ENCODE results near the gene YES1.
"Not testable (repeated sequence)": the region's sequence is repeated elsewhere in the genome, so short reads cannot be mapped to it uniquely, and the experiment has no call there.

The YES1 gene

GRCh38 chr18:785242-785641 lies 26.8 kb downstream of the YES1 start:
- in situ Hi-C loops (cut with MboI; ENCODE audit: low sequenced_read_pairs): no loop called here

GRCh38 chr18:784470-785172 lies 27.4 kb downstream of the YES1 start:
- in situ Hi-C loops (cut with MboI; ENCODE audit: low sequenced_read_pairs): no loop called here

- in situ Hi-C loops (cut with MboI; ENCODE audit: low sequenced_read_pairs): no loop called here
Measured at GRCh38 chr18:778194-778927, 33.7 kb downstream of the YES1 start.

- in situ Hi-C loops (cut with MboI; ENCODE audit: low sequenced_read_pairs): no loop called here
Measured at GRCh38 chr18:777021-777420, 35.0 kb downstream of the YES1 start.

GRCh38 chr18:776044-776443 lies 36.0 kb downstream of the YES1 start:
- in situ Hi-C loops (cut with MboI; ENCODE audit: low sequenced_read_pairs): not testable (repeated sequence)

- in situ Hi-C loops (cut with MboI; ENCODE audit: low sequenced_read_pairs): no loop called here
Measured at GRCh38 chr18:774811-775210, 37.2 kb downstream of the YES1 start.

- in situ Hi-C loops (cut with MboI; ENCODE audit: low sequenced_read_pairs): no loop called here
Measured at GRCh38 chr18:773980-774624, 37.9 kb downstream of the YES1 start.

- in situ Hi-C loops (cut with MboI; ENCODE audit: low sequenced_read_pairs): no loop called here
Measured at GRCh38 chr18:770583-770961, 41.5 kb downstream of the YES1 start.

GRCh38 chr18:767961-768360 lies 44.1 kb downstream of the YES1 start:
- in situ Hi-C loops (cut with MboI; ENCODE audit: low sequenced_read_pairs): no loop called here

- in situ Hi-C loops (cut with MboI; ENCODE audit: low sequenced_read_pairs): no loop called here
Measured at GRCh38 chr18:767084-767882, 44.8 kb downstream of the YES1 start.

GRCh38 chr18:766550-766860 lies 45.5 kb downstream of the YES1 start:
- in situ Hi-C loops (cut with MboI; ENCODE audit: low sequenced_read_pairs): no loop called here

GRCh38 chr18:765764-766549 lies 46.1 kb downstream of the YES1 start:
- in situ Hi-C loops (cut with MboI; ENCODE audit: low sequenced_read_pairs): no loop called here

- in situ Hi-C loops (cut with MboI; ENCODE audit: low sequenced_read_pairs): not testable (repeated sequence)
Measured at GRCh38 chr18:759864-760263, 52.2 kb downstream of the YES1 start.

GRCh38 chr18:755506-755905 lies 56.5 kb downstream of the YES1 start:
- in situ Hi-C loops (cut with MboI; ENCODE audit: low sequenced_read_pairs): no loop called here

- in situ Hi-C loops (cut with MboI; ENCODE audit: low sequenced_read_pairs): no loop called here
Measured at GRCh38 chr18:754656-755055, 57.4 kb downstream of the YES1 start.

GRCh38 chr18:750456-750855 lies 61.6 kb downstream of the YES1 start:
- in situ Hi-C loops (cut with MboI; ENCODE audit: low sequenced_read_pairs): no loop called here

GRCh38 chr18:744832-745597 lies 67.0 kb downstream of the YES1 start:
- in situ Hi-C loops (cut with MboI; ENCODE audit: low sequenced_read_pairs): no loop called here

GRCh38 chr18:741931-742512 lies 70.0 kb downstream of the YES1 start:
- in situ Hi-C loops (cut with MboI; ENCODE audit: low sequenced_read_pairs): no loop called here

GRCh38 chr18:732371-732770 lies 79.7 kb downstream of the YES1 start:
- in situ Hi-C loops (cut with MboI; ENCODE audit: low sequenced_read_pairs): no loop called here

- in situ Hi-C loops (cut with MboI; ENCODE audit: low sequenced_read_pairs): no loop called here
Measured at GRCh38 chr18:731185-731584, 80.9 kb downstream of the YES1 start.
